Measurements from ENCODE around the gene GRK1.
A peak's percentile ranks its signal among the peaks of the same experiment; 100 is the strongest.
"Not testable (repeated sequence)": the region's sequence is repeated elsewhere in the genome, so short reads cannot be mapped to it uniquely, and the experiment has no call there.

The GRK1 gene

GRCh38 chr13:113745500-113746142, 78.6 kb downstream of the GRK1 start:
- DNase-seq = not testable (repeated sequence)

- no peak for DNase-seq
These were observed 79.1 kb downstream of the GRK1 start for GRCh38 chr13:113746143-113746525.

- DNase-seq = no peak
These were observed 79.7 kb downstream of the GRK1 start for GRCh38 chr13:113746671-113747070.

- DNase-seq = no peak
These were observed 80.3 kb downstream of the GRK1 start for GRCh38 chr13:113747291-113747833.

GRCh38 chr13:113748101-113748861, 81.3 kb downstream of the GRK1 start:
- no peak for DNase-seq

- no peak for DNase-seq
These were observed 81.9 kb downstream of the GRK1 start for GRCh38 chr13:113748862-113749451.

GRCh38 chr13:113749507-113749906, 82.5 kb downstream of the GRK1 start:
- no peak for DNase-seq

GRCh38 chr13:113749967-113750366, 82.9 kb downstream of the GRK1 start:
- no peak for DNase-seq

GRCh38 chr13:113750554-113751399, 83.8 kb downstream of the GRK1 start:
- DNase-seq = no peak

- no peak for DNase-seq
These were observed 84.5 kb downstream of the GRK1 start for GRCh38 chr13:113751491-113751890.

- DNase-seq = not testable (repeated sequence)
These were observed 85.4 kb downstream of the GRK1 start for GRCh38 chr13:113752211-113752986.

GRCh38 chr13:113753171-113753570, 86.2 kb downstream of the GRK1 start:
- DNase-seq = no peak

GRCh38 chr13:113754242-113754641, 87.2 kb downstream of the GRK1 start:
- no peak for DNase-seq

- DNase-seq = no peak
These were observed 87.7 kb downstream of the GRK1 start for GRCh38 chr13:113754691-113755090.

GRCh38 chr13:113756441-113757097, 89.5 kb downstream of the GRK1 start:
- no peak for DNase-seq

GRCh38 chr13:113758651-113759524, 91.9 kb downstream of the GRK1 start, which contains the start of gene TMEM255B:
TMEM255B (plus strand) TSS chr13:113759226; CDS start chr13:113759270, 44 bp downstream.
- peak; percentile 72 for DNase-seq

- DNase-seq = peak; percentile 23
These were observed 92.6 kb downstream of the GRK1 start for GRCh38 chr13:113759525-113760137.

- no peak for DNase-seq
These were observed 94.1 kb downstream of the GRK1 start for GRCh38 chr13:113761136-113761535.

GRCh38 chr13:113762075-113762474, 95.1 kb downstream of the GRK1 start:
- no peak for DNase-seq

GRCh38 chr13:113762538-113762937, 95.5 kb downstream of the GRK1 start:
- DNase-seq = no peak

Data from EL (cell line).